HG02571 (cell line): ENCODE measurements around the gene ABI1.

ENCODE experiments used
- ATAC-seq: cut with Tn5 transposase; IDR thresholded peaks from one replicate; pipeline ENCODE4 v1.9.1; 2021; ENCODE audit warnings: mild to moderate bottlenecking, moderate library complexity; ENCODE audit not compliant: unreplicated experiment

The ABI1 gene

DNA sequence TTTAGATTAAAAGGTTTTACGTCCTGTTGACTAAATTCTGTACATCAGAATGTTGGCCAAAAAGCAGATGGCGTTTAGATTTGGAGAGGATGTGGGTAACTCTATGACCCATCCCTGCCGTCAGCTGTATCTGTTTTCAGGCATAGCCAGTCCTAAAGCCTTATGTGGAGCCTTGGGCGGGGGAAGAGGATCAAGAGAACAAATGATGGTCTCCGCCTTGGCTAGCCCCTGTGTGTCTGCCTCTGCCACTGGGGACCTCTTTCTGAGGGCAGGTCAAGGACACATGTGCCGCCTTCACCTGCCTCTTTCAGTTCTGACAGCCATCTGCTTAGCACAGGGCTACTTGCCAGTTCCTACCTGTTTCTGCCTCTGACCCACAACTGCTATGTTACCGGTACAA, 139.2 kb downstream of the ABI1 start:
- ATAC-seq = no peak

GRCh38 chr10:26717476-26717875, 143.3 kb downstream of the ABI1 start:
- no peak for ATAC-seq

DNA sequence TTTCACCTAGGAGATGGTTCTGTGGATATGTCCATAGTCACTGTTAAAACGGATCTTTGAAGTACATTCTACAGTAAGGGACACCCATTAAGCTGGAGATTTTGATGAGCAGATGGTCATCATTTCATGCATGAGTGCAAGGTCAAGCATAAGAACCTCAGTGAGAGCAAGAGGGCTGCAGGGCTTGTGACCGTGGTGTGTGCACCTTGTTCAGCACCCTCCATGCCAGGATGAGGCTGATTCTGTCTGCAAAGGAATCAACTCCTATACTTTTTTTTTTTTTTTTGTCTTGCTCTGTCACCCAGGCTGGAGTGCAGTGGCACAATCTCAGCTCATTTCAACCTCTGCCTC, 145.6 kb downstream of the ABI1 start:
- ATAC-seq = no peak

DNA sequence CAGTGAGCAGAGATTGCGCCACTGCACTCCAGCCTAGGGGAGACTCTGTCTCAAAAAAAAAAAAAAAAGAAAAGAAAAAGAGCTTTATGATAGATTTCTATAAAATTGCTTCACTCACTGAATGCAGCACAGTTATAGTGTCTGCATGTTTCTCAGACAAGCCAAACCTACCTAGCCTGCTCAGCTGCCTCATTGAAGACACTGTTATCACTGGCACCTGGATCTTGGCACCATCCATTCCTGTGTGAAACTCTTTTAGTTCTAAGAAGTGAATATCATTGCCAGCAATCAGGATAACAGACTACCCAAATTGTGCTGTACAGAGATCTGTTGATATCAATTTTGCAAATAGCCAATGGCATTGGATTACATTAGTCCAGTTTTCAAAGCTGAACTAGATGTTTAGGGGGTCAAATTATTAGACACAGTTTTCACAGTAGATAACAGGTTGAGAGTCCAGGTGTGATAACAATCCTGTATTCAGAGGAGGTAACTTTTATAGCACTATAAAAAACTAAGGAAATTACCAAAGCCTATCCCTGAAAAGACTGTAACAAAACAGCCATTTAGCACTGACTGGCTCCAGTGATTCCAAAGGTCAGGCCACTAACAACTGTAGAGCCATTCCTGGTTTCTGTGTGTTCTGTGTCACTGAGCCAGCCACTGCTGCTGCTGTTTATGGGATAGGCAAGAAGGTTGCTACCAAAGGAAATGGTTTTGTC, 146.2 kb downstream of the ABI1 start:
- no peak for ATAC-seq

DNA sequence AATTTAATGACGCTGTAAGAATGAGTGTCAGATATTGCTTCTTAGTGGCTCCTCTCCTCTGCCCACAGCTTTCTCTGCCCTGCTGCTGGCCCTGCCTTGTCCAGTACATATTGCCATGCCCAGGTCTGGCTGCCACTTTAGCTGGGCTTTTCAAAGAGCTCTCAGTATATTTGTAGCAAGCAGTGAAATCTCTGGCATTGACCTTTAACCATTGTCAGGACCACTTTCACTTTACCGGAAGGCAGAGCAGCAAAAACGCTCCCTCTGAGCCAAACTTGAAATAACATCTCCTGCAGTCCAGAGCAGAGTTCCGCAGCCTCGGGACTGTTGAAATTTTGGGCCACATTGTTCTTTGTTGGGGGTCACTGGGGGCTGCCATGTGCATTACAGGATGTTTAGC, 149.4 kb downstream of the ABI1 start:
- no peak for ATAC-seq

GRCh38 chr10:26706936-26707335, 153.8 kb downstream of the ABI1 start:
- ATAC-seq = no peak

GRCh38 chr10:26706206-26706605, 154.6 kb downstream of the ABI1 start:
- no peak for ATAC-seq

GRCh38 chr10:26703974-26704373, 156.8 kb downstream of the ABI1 start:
- no peak for ATAC-seq

- no peak for ATAC-seq
Measured at GRCh38 chr10:26703096-26703495, 157.7 kb downstream of the ABI1 start.

DNA sequence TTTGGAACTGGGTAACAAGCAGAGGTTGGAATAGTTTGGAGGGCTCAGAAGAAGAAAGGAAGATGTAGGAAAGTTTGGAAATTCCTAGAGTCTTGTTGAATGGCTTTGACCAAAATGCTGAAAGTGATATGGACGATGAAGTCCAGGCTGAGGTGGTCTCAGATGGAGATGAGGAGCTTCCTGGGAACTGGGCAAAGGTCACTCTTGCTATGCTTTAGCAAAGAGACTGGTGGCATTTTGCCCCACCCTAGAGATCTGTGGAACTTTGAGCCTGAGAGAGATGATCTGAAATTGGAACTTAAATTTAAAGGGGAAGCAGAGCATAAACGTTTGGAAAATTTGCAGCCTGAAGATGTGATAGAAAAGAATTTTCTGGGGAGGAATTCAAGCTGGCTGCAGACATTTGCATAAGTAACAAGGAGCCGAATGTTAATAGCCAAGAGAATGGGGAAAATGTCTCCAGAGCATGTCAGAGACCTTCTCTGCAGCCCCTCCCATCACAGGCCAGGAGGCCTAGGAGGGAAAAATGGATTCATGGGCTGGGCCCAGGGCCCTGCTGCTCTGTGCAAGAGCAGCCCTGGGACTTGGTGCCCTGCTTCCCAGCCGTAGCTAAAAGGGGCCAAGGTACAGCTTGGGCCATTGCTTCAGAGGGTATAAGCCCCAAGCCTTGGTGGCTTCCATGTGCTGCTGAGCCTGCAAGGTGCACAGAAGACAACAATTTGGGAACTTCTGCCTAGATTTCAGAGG, 159.7 kb downstream of the ABI1 start:
- ATAC-seq = no peak

GRCh38 chr10:26699631-26700030, 161.1 kb downstream of the ABI1 start:
- ATAC-seq = no peak

GRCh38 chr10:26698909-26699308, 161.8 kb downstream of the ABI1 start:
- no peak for ATAC-seq

DNA sequence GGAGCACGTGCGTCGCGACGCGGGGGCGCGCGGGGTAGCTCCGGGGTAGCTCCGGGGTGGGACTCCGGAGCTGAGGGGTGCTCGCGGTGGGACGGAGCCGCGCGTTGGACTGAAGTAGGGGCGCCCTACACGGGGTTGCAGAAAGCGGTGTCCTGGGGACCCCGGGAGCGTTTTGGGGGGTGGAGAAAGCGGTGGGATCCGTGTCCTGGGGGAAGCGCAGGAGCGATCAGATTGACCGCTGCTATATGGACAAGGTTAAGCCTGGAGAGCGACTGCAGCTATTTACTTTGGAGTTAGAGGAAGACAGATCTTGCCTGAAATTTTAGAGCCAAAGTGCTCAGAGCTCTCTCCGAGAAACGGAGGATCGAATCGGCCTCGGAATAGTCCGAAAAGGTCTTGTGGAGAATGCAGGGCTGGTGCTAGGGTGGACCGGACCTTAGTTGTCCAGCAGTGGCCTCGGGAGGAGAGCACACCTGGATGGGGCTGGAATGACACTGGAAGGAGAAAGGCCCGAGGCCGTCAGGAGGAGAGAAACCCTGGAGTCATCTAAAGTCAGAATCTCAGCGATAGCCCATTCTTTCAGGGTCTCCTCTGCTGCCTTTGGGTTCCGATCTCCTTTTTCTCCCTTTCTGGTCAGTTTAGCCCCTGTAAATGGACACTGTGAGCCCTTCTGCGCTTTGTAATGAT, 162.7 kb downstream of the ABI1 start:
- ATAC-seq = no peak

- ATAC-seq = peak; percentile 83
Measured at GRCh38 chr10:26697163-26697921, 163.4 kb downstream of the ABI1 start, which contains the start of gene PDSS1. Gene PDSS1 (plus strand): TSS chr10:26697701. CDS start chr10:26697712, 11 bp downstream.

- ATAC-seq = peak; percentile 11
Measured at GRCh38 chr10:26696786-26697162, 164.0 kb downstream of the ABI1 start.
